ENCODE data around the gene NUP188. TPM values are rescaled to one million over a fixed set of nuclear protein-coding genes. Genes with fewer than 3 reads are reported as not detected.

The NUP188 gene
- total and polyA plus RNA-seq, 10 of the 15 experiments (the other 5 are each of a cell fraction or from before 2014, with no cell fraction given), result 1.4 to 73.7 (median 48.9) TPM

DNA sequence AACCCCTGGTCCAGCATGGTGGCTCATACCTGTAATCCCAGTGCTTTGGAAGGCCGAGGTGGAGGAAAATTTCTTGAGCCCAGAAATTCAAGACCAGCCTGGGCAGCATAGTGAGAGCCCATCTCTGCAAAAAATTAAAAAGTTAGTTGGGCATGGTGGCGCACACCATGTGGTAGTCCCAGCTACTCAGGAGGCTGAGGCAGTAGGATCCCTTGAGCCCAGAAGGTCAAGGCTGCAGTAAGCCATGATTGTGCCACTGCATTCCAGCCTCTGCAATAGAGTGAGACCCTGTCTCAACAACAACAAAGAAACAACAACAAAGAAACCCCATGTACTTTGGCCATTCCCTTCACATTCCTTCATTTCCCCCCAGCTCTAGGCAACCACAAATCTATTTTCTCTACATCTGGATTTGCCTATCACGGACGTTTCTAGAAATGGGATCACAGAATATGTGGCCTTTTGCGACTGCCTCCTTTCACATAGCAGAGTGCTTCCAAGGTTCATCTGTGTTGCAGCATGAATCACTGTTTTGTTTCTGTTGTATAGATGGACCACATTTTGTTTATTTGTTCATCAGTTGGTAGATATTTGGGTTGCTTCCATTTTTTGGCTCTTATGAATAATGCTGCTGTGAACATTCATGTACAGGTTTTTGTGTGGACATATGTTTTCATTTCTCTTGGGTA lies 106.8 kb downstream of the NUP188 start:
- H3K36me3 ChIP-seq (ENCODE audit: control insufficient read depth in 2 of 2, insufficient read depth in 2 of 2, low read length in 1 of 2), result peaks cover 10 to 11% of the 10 kb centered on the region in 2 experiments; a peak in 3 of 4 replicates
- no peaks in the 10 kb centered on the region for H3K9me3 ChIP-seq (replicated peaks; ENCODE audit: control insufficient read depth, insufficient read depth, low read length)
- ChIA-PET POLR2A (no interaction called here), SMC1A (ENCODE audit: uncharacterized antibody, unreplicated experiment) (interaction anchor here (0.6 kb wide), 1 partner anchor 126 kb away, joined by 3 read pairs; no protein-coding TSS in a partner anchor), RAD21 (ENCODE audit: unreplicated experiment) (no interaction called here), CTCF (interaction anchor here (0.7 kb wide), 1 partner anchor 12 kb away, joined by 3 read pairs; no protein-coding TSS in a partner anchor)
- H3K79me2 ChIP-seq (ENCODE audit: control insufficient read depth, insufficient read depth, low read length), result no peaks in the 10 kb centered on the region
- no peak overlapping the region for H3K4me2 ChIP-seq (ENCODE audit: control insufficient read depth, insufficient read depth)
- FAIRE-seq (no peak), DNase-seq (ENCODE audit: low read depth, low spot score) (no peak), ATAC-seq (no peak)
- no peak overlapping the region for H3K27ac ChIP-seq (ENCODE audit: control insufficient read depth, insufficient read depth)
- no peaks in the 10 kb centered on the region for H3K27me3 ChIP-seq (replicated peaks in 1 of 2; ENCODE audit: control insufficient read depth in 2 of 2, insufficient read depth in 2 of 2, low read length in 1 of 2)
- in situ Hi-C loops (cut with MboI) (no loop called here), intact Hi-C loops (cut with micrococcal nuclease; ENCODE audit: unreplicated experiment) (no loop called here)
- no TSS peak for BruUV-seq (replicated peaks)
- no peaks in the 10 kb centered on the region for H3K4me1 ChIP-seq (ENCODE audit: control insufficient read depth, insufficient read depth, low read length)
- TF ChIP-seq, protein P1, sequence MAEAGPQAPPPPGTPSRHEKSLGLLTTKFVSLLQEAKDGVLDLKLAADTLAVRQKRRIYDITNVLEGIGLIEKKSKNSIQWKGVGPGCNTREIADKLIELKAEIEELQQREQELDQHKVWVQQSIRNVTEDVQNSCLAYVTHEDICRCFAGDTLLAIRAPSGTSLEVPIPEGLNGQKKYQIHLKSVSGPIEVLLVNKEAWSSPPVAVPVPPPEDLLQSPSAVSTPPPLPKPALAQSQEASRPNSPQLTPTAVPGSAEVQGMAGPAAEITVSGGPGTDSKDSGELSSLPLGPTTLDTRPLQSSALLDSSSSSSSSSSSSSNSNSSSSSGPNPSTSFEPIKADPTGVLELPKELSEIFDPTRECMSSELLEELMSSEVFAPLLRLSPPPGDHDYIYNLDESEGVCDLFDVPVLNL (IDR thresholded peaks at IDR 0.05; ENCODE audit: low read depth, low read length), result no peak
- TF ChIP-seq ZNF24 (IDR thresholded peaks at IDR 0.05) (no peak), SUPT20H (IDR thresholded peaks at IDR 0.05; ENCODE audit: borderline replicate concordance, control insufficient read depth, low read depth, low read length) (no peak), BHLHE40 (IDR thresholded peaks at IDR 0.05; ENCODE audit: borderline replicate concordance in 1 of 2, low read depth in 2 of 2, low read length in 1 of 2) (no peak), ZNF274 (IDR thresholded peaks at IDR 0.05; ENCODE audit: insufficient read depth, insufficient read length) (no peak), MYB (IDR thresholded peaks at IDR 0.05; ENCODE audit: borderline replicate concordance, low read depth, low read length) (no peak)
- TF ChIP-seq, protein P2, sequence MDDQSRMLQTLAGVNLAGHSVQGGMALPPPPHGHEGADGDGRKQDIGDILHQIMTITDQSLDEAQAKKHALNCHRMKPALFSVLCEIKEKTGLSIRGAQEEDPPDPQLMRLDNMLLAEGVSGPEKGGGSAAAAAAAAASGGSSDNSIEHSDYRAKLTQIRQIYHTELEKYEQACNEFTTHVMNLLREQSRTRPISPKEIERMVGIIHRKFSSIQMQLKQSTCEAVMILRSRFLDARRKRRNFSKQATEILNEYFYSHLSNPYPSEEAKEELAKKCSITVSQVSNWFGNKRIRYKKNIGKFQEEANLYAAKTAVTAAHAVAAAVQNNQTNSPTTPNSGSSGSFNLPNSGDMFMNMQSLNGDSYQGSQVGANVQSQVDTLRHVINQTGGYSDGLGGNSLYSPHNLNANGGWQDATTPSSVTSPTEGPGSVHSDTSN (IDR thresholded peaks at IDR 0.05; ENCODE audit: insufficient replicate concordance, low read depth, low read length), result no peak
- 96% methylated on average over 5 of the region's 5 CpGs for WGBS (ENCODE audit: insufficient coverage, insufficient replicate concordance, low lambda C conversion rate, missing lambda C conversion rate)
- no peak overlapping the region for H3K9ac ChIP-seq (ENCODE audit: control insufficient read depth, insufficient read depth, low read length)
- H2AFZ ChIP-seq (ENCODE audit: control insufficient read depth, low read depth, low read length), result no peak overlapping the region
- H3K4me3 ChIP-seq, result no peak overlapping the region
- no peaks in the 10 kb centered on the region for H4K20me1 ChIP-seq (ENCODE audit: control insufficient read depth, insufficient read depth)

Other genes with a start within 250 kb of the NUP188 start
Only the 7 nearest of the 16 such genes appear.
- gene SPOUT1, start 117.9 kb upstream of the NUP188 start, total RNA-seq (2014; rRNA removed), result 40.5 and 49.2 TPM in 2 replicates
- gene SPOUT1, start 117.9 kb upstream of the NUP188 start, total RNA-seq (2014; rRNA removed; fragmentation: Illumina TruSeq; extraction: Trizol), result 14.3 and 17.3 TPM in 2 replicates
- 75.0 and 77.8 TPM in 2 replicates for gene SPOUT1, start 117.9 kb upstream of the NUP188 start, total RNA-seq (2021)
- 21.7 and 48.0 TPM in 2 replicates for gene SPOUT1, start 117.9 kb upstream of the NUP188 start, polyA plus RNA-seq (2011; rRNA removed)
- 5.0 and 22.6 TPM in 2 replicates for gene SPOUT1, start 117.9 kb upstream of the NUP188 start, polyA plus RNA-seq (2014; fragmentation: Illumina TruSeq; extraction: Trizol)
- gene SPOUT1, start 117.9 kb upstream of the NUP188 start, polyA plus RNA-seq (2014; fragmentation: Nextera tagmentation; extraction: Ambion mirVana), result 10 to 100 TPM in 1 of 2 experiments, 1 to 10 TPM in 1; 5.7 to 16.4 TPM
- 40.7 and 49.1 TPM in 2 replicates for gene SPOUT1, start 117.9 kb upstream of the NUP188 start, polyA plus RNA-seq (2014; rRNA removed)
- gene SPOUT1, start 117.9 kb upstream of the NUP188 start, polyA plus RNA-seq (2016; fragmentation: Nextera tagmentation; extraction: Ambion mirVana), result 10 to 100 TPM; 85.2 to 95.0 TPM
- gene KYAT1, start 65.7 kb upstream of the NUP188 start, total RNA-seq (2014; rRNA removed), result 12.4 and 12.8 TPM in 2 replicates
- 6.3 and 7.4 TPM in 2 replicates for gene KYAT1, start 65.7 kb upstream of the NUP188 start, total RNA-seq (2014; rRNA removed; fragmentation: Illumina TruSeq; extraction: Trizol)
- gene KYAT1, start 65.7 kb upstream of the NUP188 start, total RNA-seq (2021), result 12.2 and 12.7 TPM in 2 replicates
- gene KYAT1, start 65.7 kb upstream of the NUP188 start, polyA plus RNA-seq (2011; rRNA removed), result 8.6 and 14.0 TPM in 2 replicates
- gene KYAT1, start 65.7 kb upstream of the NUP188 start, polyA plus RNA-seq (2014; fragmentation: Illumina TruSeq; extraction: Trizol), result 5.4 and 7.9 TPM in 2 replicates
- 1 to 10 TPM; 5.8 to 6.2 TPM for gene KYAT1, start 65.7 kb upstream of the NUP188 start, polyA plus RNA-seq (2014; fragmentation: Nextera tagmentation; extraction: Ambion mirVana)
- 15.7 and 15.9 TPM in 2 replicates for gene KYAT1, start 65.7 kb upstream of the NUP188 start, polyA plus RNA-seq (2014; rRNA removed)
- 10 to 100 TPM; 10.3 to 12.8 TPM for gene KYAT1, start 65.7 kb upstream of the NUP188 start, polyA plus RNA-seq (2016; fragmentation: Nextera tagmentation; extraction: Ambion mirVana)
- 9.1 and 13.4 TPM in 2 replicates for gene LRRC8A, start 65.6 kb upstream of the NUP188 start, total RNA-seq (2014; rRNA removed)
- gene LRRC8A, start 65.6 kb upstream of the NUP188 start, total RNA-seq (2014; rRNA removed; fragmentation: Illumina TruSeq; extraction: Trizol), result 5.9 and 6.9 TPM in 2 replicates
- 15.7 and 15.9 TPM in 2 replicates for gene LRRC8A, start 65.6 kb upstream of the NUP188 start, total RNA-seq (2021)
- 3.7 and 8.9 TPM in 2 replicates for gene LRRC8A, start 65.6 kb upstream of the NUP188 start, polyA plus RNA-seq (2011; rRNA removed)
- 3.5 and 7.6 TPM in 2 replicates for gene LRRC8A, start 65.6 kb upstream of the NUP188 start, polyA plus RNA-seq (2014; fragmentation: Illumina TruSeq; extraction: Trizol)
- 1 to 10 TPM; 1.6 to 2.3 TPM for gene LRRC8A, start 65.6 kb upstream of the NUP188 start, polyA plus RNA-seq (2014; fragmentation: Nextera tagmentation; extraction: Ambion mirVana)
- gene LRRC8A, start 65.6 kb upstream of the NUP188 start, polyA plus RNA-seq (2014; rRNA removed), result 10.5 and 12.6 TPM in 2 replicates
- 10 to 100 TPM; 15.1 to 15.6 TPM for gene LRRC8A, start 65.6 kb upstream of the NUP188 start, polyA plus RNA-seq (2016; fragmentation: Nextera tagmentation; extraction: Ambion mirVana)
- gene PHYHD1, start 26.7 kb upstream of the NUP188 start, total RNA-seq (2014; rRNA removed), result 0.17 TPM in 1 of 2 replicates, not detected in the other
- not detected in 2 replicates for gene PHYHD1, start 26.7 kb upstream of the NUP188 start, total RNA-seq (2014; rRNA removed; fragmentation: Illumina TruSeq; extraction: Trizol)
- not detected in 2 replicates for gene PHYHD1, start 26.7 kb upstream of the NUP188 start, total RNA-seq (2021)
- not detected in 2 replicates for gene PHYHD1, start 26.7 kb upstream of the NUP188 start, polyA plus RNA-seq (2011; rRNA removed)
- gene PHYHD1, start 26.7 kb upstream of the NUP188 start, polyA plus RNA-seq (2014; fragmentation: Illumina TruSeq; extraction: Trizol), result not detected in 2 replicates
- gene PHYHD1, start 26.7 kb upstream of the NUP188 start, polyA plus RNA-seq (2014; fragmentation: Nextera tagmentation; extraction: Ambion mirVana), result under 1 TPM in 1 of 2 experiments, not detected in 1; 0.09 TPM
- gene PHYHD1, start 26.7 kb upstream of the NUP188 start, polyA plus RNA-seq (2014; rRNA removed), result not detected in 2 replicates
- not detected for gene PHYHD1, start 26.7 kb upstream of the NUP188 start, polyA plus RNA-seq (2016; fragmentation: Nextera tagmentation; extraction: Ambion mirVana)
- gene DOLK, start 96 bp upstream of the NUP188 start, total RNA-seq (2014; rRNA removed), result 15.7 and 16.9 TPM in 2 replicates
- 6.8 and 7.1 TPM in 2 replicates for gene DOLK, start 96 bp upstream of the NUP188 start, total RNA-seq (2014; rRNA removed; fragmentation: Illumina TruSeq; extraction: Trizol)
- gene DOLK, start 96 bp upstream of the NUP188 start, total RNA-seq (2021), result 9.3 and 10.9 TPM in 2 replicates
- 3.5 and 6.4 TPM in 2 replicates for gene DOLK, start 96 bp upstream of the NUP188 start, polyA plus RNA-seq (2011; rRNA removed)
- gene DOLK, start 96 bp upstream of the NUP188 start, polyA plus RNA-seq (2014; fragmentation: Illumina TruSeq; extraction: Trizol), result 8.4 and 9.0 TPM in 2 replicates
- gene DOLK, start 96 bp upstream of the NUP188 start, polyA plus RNA-seq (2014; fragmentation: Nextera tagmentation; extraction: Ambion mirVana), result 1 to 10 TPM; 1.9 to 3.2 TPM
- 9.3 and 10.4 TPM in 2 replicates for gene DOLK, start 96 bp upstream of the NUP188 start, polyA plus RNA-seq (2014; rRNA removed)
- gene DOLK, start 96 bp upstream of the NUP188 start, polyA plus RNA-seq (2016; fragmentation: Nextera tagmentation; extraction: Ambion mirVana), result 10 to 100 TPM; 17.8 to 18.2 TPM
- gene SH3GLB2, start 80.6 kb downstream of the NUP188 start, total RNA-seq (2014; rRNA removed), result 38.4 and 40.2 TPM in 2 replicates
- 19.0 and 20.3 TPM in 2 replicates for gene SH3GLB2, start 80.6 kb downstream of the NUP188 start, total RNA-seq (2014; rRNA removed; fragmentation: Illumina TruSeq; extraction: Trizol)
- gene SH3GLB2, start 80.6 kb downstream of the NUP188 start, total RNA-seq (2021), result 57.8 and 59.9 TPM in 2 replicates
- gene SH3GLB2, start 80.6 kb downstream of the NUP188 start, polyA plus RNA-seq (2011; rRNA removed), result 17.4 and 34.8 TPM in 2 replicates
- gene SH3GLB2, start 80.6 kb downstream of the NUP188 start, polyA plus RNA-seq (2014; fragmentation: Illumina TruSeq; extraction: Trizol), result 7.0 and 31.5 TPM in 2 replicates
- 1 to 10 TPM in 1 of 2 experiments, under 1 TPM in 1; 0.21 to 1.2 TPM for gene SH3GLB2, start 80.6 kb downstream of the NUP188 start, polyA plus RNA-seq (2014; fragmentation: Nextera tagmentation; extraction: Ambion mirVana)
- 58.7 and 61.3 TPM in 2 replicates for gene SH3GLB2, start 80.6 kb downstream of the NUP188 start, polyA plus RNA-seq (2014; rRNA removed)
- 10 to 100 TPM in 1 of 2 experiments, 1 to 10 TPM in 1; 5.5 to 30.1 TPM for gene SH3GLB2, start 80.6 kb downstream of the NUP188 start, polyA plus RNA-seq (2016; fragmentation: Nextera tagmentation; extraction: Ambion mirVana)
- 15.5 and 15.8 TPM in 2 replicates for gene MIGA2, start 88.9 kb downstream of the NUP188 start, total RNA-seq (2014; rRNA removed)
- 7.9 and 8.1 TPM in 2 replicates for gene MIGA2, start 88.9 kb downstream of the NUP188 start, total RNA-seq (2014; rRNA removed; fragmentation: Illumina TruSeq; extraction: Trizol)
- gene MIGA2, start 88.9 kb downstream of the NUP188 start, total RNA-seq (2021), result 27.8 and 31.0 TPM in 2 replicates
- 6.2 and 9.5 TPM in 2 replicates for gene MIGA2, start 88.9 kb downstream of the NUP188 start, polyA plus RNA-seq (2011; rRNA removed)
- gene MIGA2, start 88.9 kb downstream of the NUP188 start, polyA plus RNA-seq (2014; fragmentation: Illumina TruSeq; extraction: Trizol), result 1.5 and 6.7 TPM in 2 replicates
- under 1 TPM; 0.14 to 0.77 TPM for gene MIGA2, start 88.9 kb downstream of the NUP188 start, polyA plus RNA-seq (2014; fragmentation: Nextera tagmentation; extraction: Ambion mirVana)
- 27.3 and 28.0 TPM in 2 replicates for gene MIGA2, start 88.9 kb downstream of the NUP188 start, polyA plus RNA-seq (2014; rRNA removed)
- 10 to 100 TPM; 18.2 to 21.0 TPM for gene MIGA2, start 88.9 kb downstream of the NUP188 start, polyA plus RNA-seq (2016; fragmentation: Nextera tagmentation; extraction: Ambion mirVana)

Measured in GM12878 (cell line).